HEK293T (cell line): ENCODE results near the gene STK32A.

Experiments
- BHLHE40 ChIP-seq: fragments of 450-650 bp; IDR thresholded peaks from 2 replicates; pipeline ENCODE4 v1.6.1; 2016; ENCODE audit warnings: mild to moderate bottlenecking, moderate library complexity, borderline replicate concordance
- CTBP1 ChIP-seq: fragments of 450-650 bp; IDR thresholded peaks from 2 replicates; pipeline ENCODE4 v1.6.1; 2016; ENCODE audit warnings: borderline replicate concordance
- ELF4 ChIP-seq: fragments of 450-650 bp; IDR thresholded peaks from 2 replicates; pipeline ENCODE4 v1.6.1; 2017; ENCODE audit warnings: antibody characterized with exemption
- FOXA1 ChIP-seq: fragments of 450-650 bp; IDR thresholded peaks from 2 replicates; pipeline ENCODE4 v1.6.1; 2016; ENCODE audit warnings: mild to moderate bottlenecking
- FOXK2 ChIP-seq: fragments of 450-650 bp; IDR thresholded peaks from 2 replicates; pipeline ENCODE4 v1.6.1; 2016; ENCODE audit warnings: mild to moderate bottlenecking
- FOXM1 ChIP-seq: fragments of 450-650 bp; IDR thresholded peaks from 2 replicates; pipeline ENCODE4 v1.6.1; 2017; ENCODE audit warnings: mild to moderate bottlenecking, borderline replicate concordance
- L3MBTL2 ChIP-seq: fragments of 450-650 bp; conservative IDR thresholded peaks from 2 replicates; pipeline ENCODE4 v1.6.1; 2016; ENCODE audit warnings: mild to moderate bottlenecking
- LEF1 ChIP-seq: fragments of 450-650 bp; IDR thresholded peaks from 2 replicates; pipeline ENCODE4 v1.6.1; 2017; ENCODE audit warnings: mild to moderate bottlenecking, borderline replicate concordance
- NFRKB ChIP-seq: fragments of 450-650 bp; IDR thresholded peaks from 2 replicates; pipeline ENCODE4 v1.6.1; 2016; ENCODE audit warnings: mild to moderate bottlenecking, moderate library complexity
- SP1 ChIP-seq: fragments of 450-650 bp; IDR thresholded peaks from 2 replicates; pipeline ENCODE4 v1.6.1; 2017
- SUZ12 ChIP-seq: fragments of 450-650 bp; IDR thresholded peaks from 2 replicates; pipeline ENCODE4 v1.6.1; 2016; ENCODE audit warnings: mild to moderate bottlenecking
- TARDBP ChIP-seq: fragments of 450-650 bp; IDR thresholded peaks from 2 replicates; pipeline ENCODE4 v1.6.1; 2016

DNA sequence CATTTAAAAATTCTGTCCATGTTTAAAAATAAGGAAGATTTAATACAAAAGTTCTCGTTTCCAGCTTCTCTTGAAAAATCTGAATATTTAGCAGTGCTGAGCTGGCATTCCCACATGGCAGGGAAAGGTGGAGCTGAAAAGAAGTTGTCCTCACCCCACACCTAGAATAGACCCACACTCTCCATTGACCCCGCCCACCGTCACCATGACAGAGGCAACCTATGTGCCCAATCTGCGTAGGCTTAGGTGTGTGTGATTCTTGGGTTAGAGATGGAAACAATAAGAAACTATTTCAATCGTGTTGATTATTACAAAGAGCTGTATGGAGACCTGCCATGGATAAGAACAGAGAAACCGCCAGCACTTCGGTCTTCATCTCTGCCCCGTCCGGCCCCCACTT lies 8.9 kb upstream of the STK32A start:
- no peak for TF ChIP-seq TARDBP
- no peak for TF ChIP-seq BHLHE40
- TF ChIP-seq SP1, result no peak
- no peak for TF ChIP-seq L3MBTL2
- no peak for TF ChIP-seq FOXA1
- no peak for TF ChIP-seq ELF4
- no peak for TF ChIP-seq SUZ12
- TF ChIP-seq NFRKB, result no peak
- no peak for TF ChIP-seq CTBP1
- TF ChIP-seq FOXK2, result no peak
- TF ChIP-seq FOXM1, result no peak
- TF ChIP-seq LEF1, result no peak
